Neutrophil (primary cell): ENCODE results near the gene ATXN2.
"Not testable (repeated sequence)": the region's sequence is repeated elsewhere in the genome, so short reads cannot be mapped to it uniquely, and the experiment has no call there.

Source experiments
- H3K27ac ChIP-seq: fragments of 200-600 bp; sonication (generic); 2 replicates; pipeline ENCODE4 v1.5.1; 2016; ENCODE audit warnings: mild to moderate bottlenecking, moderate library complexity
- H3K27me3 ChIP-seq: fragments of 200-600 bp; sonication (generic); 2 replicates; pipeline ENCODE4 v1.6.0; 2016; ENCODE audit warnings: mild to moderate bottlenecking
- H3K36me3 ChIP-seq: fragments of 200-600 bp; sonication (generic); 2 replicates; pipeline ENCODE4 v1.5.1; 2017
- H3K4me1 ChIP-seq, 2 experiments: fragments of 200-600 bp in 1 of 2; sonication (generic) in 1 of 2; 1 replicate in 1 of 2; 2 replicates in 1 of 2; pipeline versions ENCODE4 v1.5.1 to v1.6.1; 2013 to 2016; ENCODE audit warnings: low read depth in 1 of 2, low read length in 1 of 2, mild to moderate bottlenecking in 1 of 2, moderate library complexity in 1 of 2; ENCODE audit not compliant: control insufficient read depth in 1 of 2, insufficient read depth in 1 of 2
- H3K4me3 ChIP-seq, 2 experiments: fragments of 200-600 bp in 1 of 2; sonication (generic) in 1 of 2; 1 replicate in 1 of 2; 2 replicates in 1 of 2; pipeline ENCODE4 v1.5.1; 2013 to 2016; ENCODE audit warnings: low read depth in 1 of 2, low read length in 1 of 2, mild to moderate bottlenecking in 1 of 2, moderate library complexity in 1 of 2
- H3K9me3 ChIP-seq: fragments of 200-600 bp; sonication (generic); 2 replicates; pipeline ENCODE4 v1.5.1; 2016
- TF ChIP-seq, protein P1 (sequence below): fragments of 200-600 bp; sonication (generic); IDR thresholded peaks from 2 replicates; pipeline ENCODE4 v1.5.1; 2016; ENCODE audit warnings: antibody characterized with exemption

Gene ATXN2

DNA sequence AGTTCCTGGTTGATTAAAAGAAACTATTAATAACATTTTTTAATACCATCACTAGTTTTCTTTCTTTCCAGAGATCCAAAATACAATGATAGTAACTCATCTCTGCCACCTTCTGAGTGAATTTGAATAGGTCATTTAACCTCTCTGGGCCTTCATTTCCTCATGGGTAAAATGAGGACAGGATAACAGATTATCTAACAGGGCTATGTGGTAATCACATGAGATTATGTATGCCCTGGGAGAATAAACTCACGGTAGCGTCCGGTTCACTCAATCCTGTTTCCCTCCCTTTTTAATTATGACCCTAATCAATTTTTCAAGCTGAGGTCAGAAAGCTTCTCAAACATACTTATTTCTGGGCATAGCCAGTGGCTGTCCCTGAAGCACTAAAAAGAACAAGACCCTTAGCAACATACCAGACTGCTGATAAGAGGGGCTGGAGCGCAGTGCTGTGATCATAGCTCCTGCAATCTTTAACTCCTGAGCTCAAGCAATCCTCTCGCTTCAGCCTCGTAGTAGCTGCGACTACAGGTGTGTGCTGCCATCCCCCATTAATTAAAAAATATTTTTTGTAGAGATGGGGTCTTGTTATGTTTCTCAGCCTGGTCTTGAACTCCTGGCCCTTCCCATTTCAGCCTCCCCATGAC lies 24.2 kb downstream of the ATXN2 start:
- H3K9me3 ChIP-seq: no peaks in the 10 kb centered on the region
- H3K4me1 ChIP-seq: no peaks in the 10 kb centered on the region
- H3K27ac ChIP-seq: no peak overlapping the region
- H3K4me3 ChIP-seq: no peak overlapping the region
- TF ChIP-seq, protein P1, sequence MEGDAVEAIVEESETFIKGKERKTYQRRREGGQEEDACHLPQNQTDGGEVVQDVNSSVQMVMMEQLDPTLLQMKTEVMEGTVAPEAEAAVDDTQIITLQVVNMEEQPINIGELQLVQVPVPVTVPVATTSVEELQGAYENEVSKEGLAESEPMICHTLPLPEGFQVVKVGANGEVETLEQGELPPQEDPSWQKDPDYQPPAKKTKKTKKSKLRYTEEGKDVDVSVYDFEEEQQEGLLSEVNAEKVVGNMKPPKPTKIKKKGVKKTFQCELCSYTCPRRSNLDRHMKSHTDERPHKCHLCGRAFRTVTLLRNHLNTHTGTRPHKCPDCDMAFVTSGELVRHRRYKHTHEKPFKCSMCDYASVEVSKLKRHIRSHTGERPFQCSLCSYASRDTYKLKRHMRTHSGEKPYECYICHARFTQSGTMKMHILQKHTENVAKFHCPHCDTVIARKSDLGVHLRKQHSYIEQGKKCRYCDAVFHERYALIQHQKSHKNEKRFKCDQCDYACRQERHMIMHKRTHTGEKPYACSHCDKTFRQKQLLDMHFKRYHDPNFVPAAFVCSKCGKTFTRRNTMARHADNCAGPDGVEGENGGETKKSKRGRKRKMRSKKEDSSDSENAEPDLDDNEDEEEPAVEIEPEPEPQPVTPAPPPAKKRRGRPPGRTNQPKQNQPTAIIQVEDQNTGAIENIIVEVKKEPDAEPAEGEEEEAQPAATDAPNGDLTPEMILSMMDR: no peak
- no peaks in the 10 kb centered on the region for H3K36me3 ChIP-seq
- no peaks in the 10 kb centered on the region for H3K27me3 ChIP-seq

DNA sequence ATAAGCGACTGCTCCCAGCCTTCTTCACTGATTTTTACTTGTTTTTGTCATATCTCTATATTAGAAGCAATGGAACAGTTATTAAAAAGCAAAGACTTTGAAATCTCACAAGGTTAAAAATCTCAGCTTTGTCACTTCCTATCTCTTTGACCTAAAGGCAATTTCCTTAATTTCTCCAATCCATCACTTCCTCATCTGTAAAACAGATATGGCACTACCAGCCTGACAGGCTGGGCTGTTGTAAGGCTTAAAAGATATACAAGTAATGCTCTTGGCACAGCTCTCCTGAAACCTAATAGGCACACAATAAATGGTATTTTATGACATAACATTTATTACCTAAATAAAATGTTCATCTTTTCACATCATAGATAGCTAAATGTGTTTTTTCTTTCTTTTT lies 25.6 kb downstream of the ATXN2 start:
- Histone ChIP-seq H3K36me3 (no peaks in the 10 kb centered on the region), H3K27me3 (no peaks in the 10 kb centered on the region), H3K9me3 (no peaks in the 10 kb centered on the region), H3K4me1 (no peaks in the 10 kb centered on the region), H3K27ac (no peak overlapping the region), H3K4me3 (no peak overlapping the region)
- TF ChIP-seq, protein P1: no peak

GRCh38 chr12:111570084-111570961 lies 28.8 kb downstream of the ATXN2 start:
- H3K9me3 ChIP-seq: no peaks in the 10 kb centered on the region
- H3K4me3 ChIP-seq: no peak overlapping the region
- H3K27me3 ChIP-seq: no peaks in the 10 kb centered on the region
- no peaks in the 10 kb centered on the region for H3K4me1 ChIP-seq
- TF ChIP-seq, protein P1: no peak
- peaks cover 4% of the 10 kb centered on the region for H3K36me3 ChIP-seq
- no peak overlapping the region for H3K27ac ChIP-seq

DNA sequence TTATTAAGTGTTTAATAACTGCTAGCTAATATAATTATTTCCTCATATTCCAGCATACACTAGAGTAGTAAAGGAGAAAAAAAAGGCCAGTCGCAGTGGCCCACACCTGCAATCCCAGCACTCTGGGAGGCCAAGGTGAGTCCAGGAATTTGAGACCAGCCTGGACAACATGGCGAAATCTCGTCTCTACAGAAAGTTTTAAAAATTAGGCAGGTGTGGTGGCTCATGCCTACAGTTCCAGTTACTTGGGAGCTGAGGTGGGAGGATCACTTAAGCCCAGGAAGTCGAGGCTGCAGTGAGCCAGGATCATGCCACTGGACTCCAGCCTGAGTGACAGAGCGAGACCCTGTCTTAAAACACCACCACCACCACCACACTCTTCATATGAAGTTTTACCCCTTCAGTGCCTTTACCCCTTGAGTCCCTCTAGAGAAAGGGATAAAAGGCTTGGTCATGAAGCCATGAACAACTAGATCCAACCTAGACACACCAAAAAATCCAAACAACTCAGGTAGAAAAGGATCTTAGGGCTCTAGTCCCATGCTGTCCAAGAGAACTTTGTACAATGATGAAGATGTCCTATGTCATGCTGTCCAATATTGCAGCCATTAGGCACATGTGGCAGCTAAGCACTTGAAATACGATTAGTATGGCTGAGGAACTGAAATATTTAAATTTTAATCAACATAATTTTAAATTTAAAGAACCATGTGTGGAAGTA lies 29.6 kb downstream of the ATXN2 start:
- peaks cover 6% of the 10 kb centered on the region for H3K36me3 ChIP-seq
- no peaks in the 10 kb centered on the region for H3K27me3 ChIP-seq
- H3K4me3 ChIP-seq: no peak overlapping the region
- TF ChIP-seq, protein P1: no peak
- H3K9me3 ChIP-seq: no peaks in the 10 kb centered on the region
- no peaks in the 10 kb centered on the region for H3K4me1 ChIP-seq
- H3K27ac ChIP-seq: no peak overlapping the region

GRCh38 chr12:111560844-111561243 lies 38.3 kb downstream of the ATXN2 start:
- H3K9me3 ChIP-seq, H3K36me3 ChIP-seq, H3K27ac ChIP-seq, H3K27me3 ChIP-seq, H3K4me1 ChIP-seq, H3K4me3 ChIP-seq: not testable (repeated sequence)

DNA sequence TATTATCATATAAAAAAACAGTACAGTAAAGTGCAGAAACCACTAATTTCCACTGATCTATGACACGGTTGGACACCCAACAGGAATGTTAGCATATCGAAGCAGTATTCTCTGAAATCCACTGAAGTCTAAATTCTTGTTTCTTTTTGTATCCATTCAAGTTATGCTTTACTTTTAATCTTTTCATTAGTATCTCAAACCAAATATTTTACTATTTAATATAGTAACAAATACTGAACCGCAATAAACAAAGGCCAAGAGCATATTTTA lies 41.1 kb downstream of the ATXN2 start:
- no peaks in the 10 kb centered on the region for H3K36me3 ChIP-seq
- no peaks in the 10 kb centered on the region for H3K4me1 ChIP-seq
- H3K9me3 ChIP-seq: no peaks in the 10 kb centered on the region
- H3K4me3 ChIP-seq: no peak overlapping the region
- no peak overlapping the region for H3K27ac ChIP-seq
- TF ChIP-seq, protein P1: no peak
- H3K27me3 ChIP-seq: no peaks in the 10 kb centered on the region
